Measurements from ENCODE around the gene CDC20.
"Not testable (repeated sequence)": the region's sequence is repeated elsewhere in the genome, so short reads cannot be mapped to it uniquely, and the experiment has no call there.

GRCh38 chr1:43400441-43400840 is 41.7 kb downstream of the CDC20 start:
- TF ChIP-seq CTCF (conservative IDR thresholded peaks at IDR 0.05; ENCODE audit: low read length); EZH2phosphoT487 (IDR thresholded peaks at IDR 0.05; ENCODE audit: borderline replicate concordance): not testable (repeated sequence)
